Measurements from ENCODE around the gene ASCC2.
"Not testable (repeated sequence)": the region's sequence is repeated elsewhere in the genome, so short reads cannot be mapped to it uniquely, and the experiment has no call there.

The ASCC2 gene

GRCh38 chr22:29839039-29839438 lies 965 bp upstream of the ASCC2 start:
- no peak for TF ChIP-seq CTCF (IDR thresholded peaks at IDR 0.05; ENCODE audit: low read length, missing control alignments)
- DNase-seq (ENCODE audit: low read depth) = no peak
- no peak overlapping the region for H3K4me3 ChIP-seq (replicated peaks; ENCODE audit: low read depth, low read length)

GRCh38 chr22:29838599-29838956 lies 504 bp upstream of the ASCC2 start:
- DNase-seq (ENCODE audit: low read depth) = no peak
- no peak for TF ChIP-seq CTCF (IDR thresholded peaks at IDR 0.05; ENCODE audit: low read length, missing control alignments)
- peak overlapping the region; percentile 91 for H3K4me3 ChIP-seq (replicated peaks; ENCODE audit: low read depth, low read length)

GRCh38 chr22:29836791-29837370 lies 1.2 kb downstream of the ASCC2 start:
- DNase-seq (ENCODE audit: low read depth) = not testable (repeated sequence)
- H3K4me3 ChIP-seq (replicated peaks; ENCODE audit: low read depth, low read length) = peak overlapping the region; percentile 91

- no peak for DNase-seq (ENCODE audit: low read depth)
- no peak for TF ChIP-seq CTCF (IDR thresholded peaks at IDR 0.05; ENCODE audit: low read length, missing control alignments)
- H3K4me3 ChIP-seq (replicated peaks; ENCODE audit: low read depth, low read length) = no peak overlapping the region
Observed at GRCh38 chr22:29834046-29834445, 4.0 kb downstream of the ASCC2 start.

GRCh38 chr22:29833392-29833965 lies 4.6 kb downstream of the ASCC2 start:
- TF ChIP-seq CTCF (IDR thresholded peaks at IDR 0.05; ENCODE audit: low read length, missing control alignments) = no peak
- H3K4me3 ChIP-seq (replicated peaks; ENCODE audit: low read depth, low read length) = no peak overlapping the region
- no peak for DNase-seq (ENCODE audit: low read depth)

- no peak for TF ChIP-seq CTCF (IDR thresholded peaks at IDR 0.05; ENCODE audit: low read length, missing control alignments)
- H3K4me3 ChIP-seq (replicated peaks; ENCODE audit: low read depth, low read length) = no peak overlapping the region
- DNase-seq (ENCODE audit: low read depth) = no peak
Observed at GRCh38 chr22:29831958-29832357, 6.1 kb downstream of the ASCC2 start.

- no peak for DNase-seq (ENCODE audit: low read depth)
- no peak for TF ChIP-seq CTCF (IDR thresholded peaks at IDR 0.05; ENCODE audit: low read length, missing control alignments)
- no peak overlapping the region for H3K4me3 ChIP-seq (replicated peaks; ENCODE audit: low read depth, low read length)
Observed at GRCh38 chr22:29831186-29831921, 6.7 kb downstream of the ASCC2 start.

Measured in fibroblast of pulmonary artery (primary cell).